ENCODE data around the gene MC3R.

Gene MC3R

GRCh38 chr20:56245761-56246160, 2.8 kb upstream of the MC3R start:
- TF ChIP-seq Cebpa-rat (IDR thresholded peaks at IDR 0.05) = no peak
- Histone ChIP-seq H3K9me3 (no peaks in the 10 kb centered on the region), H3K36me3 (no peaks in the 10 kb centered on the region), H3K9ac (no peak overlapping the region), H3K27me3 (no peaks in the 10 kb centered on the region), H3K4me1 (no peaks in the 10 kb centered on the region), H3K4me3 (no peak overlapping the region), H3K4me2 (no peak overlapping the region), H3K27ac (no peak overlapping the region), H4K20me1 (no peaks in the 10 kb centered on the region)

DNA sequence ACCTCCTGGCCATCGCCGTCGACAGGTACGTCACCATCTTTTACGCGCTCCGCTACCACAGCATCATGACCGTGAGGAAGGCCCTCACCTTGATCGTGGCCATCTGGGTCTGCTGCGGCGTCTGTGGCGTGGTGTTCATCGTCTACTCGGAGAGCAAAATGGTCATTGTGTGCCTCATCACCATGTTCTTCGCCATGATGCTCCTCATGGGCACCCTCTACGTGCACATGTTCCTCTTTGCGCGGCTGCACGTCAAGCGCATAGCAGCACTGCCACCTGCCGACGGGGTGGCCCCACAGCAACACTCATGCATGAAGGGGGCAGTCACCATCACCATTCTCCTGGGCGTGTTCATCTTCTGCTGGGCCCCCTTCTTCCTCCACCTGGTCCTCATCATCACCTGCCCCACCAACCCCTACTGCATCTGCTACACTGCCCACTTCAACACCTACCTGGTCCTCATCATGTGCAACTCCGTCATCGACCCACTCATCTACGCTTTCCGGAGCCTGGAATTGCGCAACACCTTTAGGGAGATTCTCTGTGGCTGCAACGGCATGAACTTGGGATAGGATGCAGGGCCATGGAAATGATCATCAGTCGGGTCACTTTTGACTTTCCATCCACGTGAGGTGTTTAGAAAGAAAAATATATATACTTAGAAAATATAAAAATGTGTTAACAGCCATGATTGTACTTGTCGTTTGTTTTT, 868 bp downstream of the MC3R start:
- no peaks in the 10 kb centered on the region for H3K36me3 ChIP-seq
- no peaks in the 10 kb centered on the region for H3K27me3 ChIP-seq
- H3K27ac ChIP-seq = no peak overlapping the region
- no peak overlapping the region for H3K4me3 ChIP-seq
- H4K20me1 ChIP-seq = no peaks in the 10 kb centered on the region
- H3K4me2 ChIP-seq = no peak overlapping the region
- H3K9ac ChIP-seq = no peak overlapping the region
- TF ChIP-seq Cebpa-rat (IDR thresholded peaks at IDR 0.05) = peak; percentile 92
- no peaks in the 10 kb centered on the region for H3K9me3 ChIP-seq
- no peaks in the 10 kb centered on the region for H3K4me1 ChIP-seq

GRCh38 chr20:56249956-56250355, 1.4 kb downstream of the MC3R start:
- H3K4me1 ChIP-seq = no peaks in the 10 kb centered on the region
- no peaks in the 10 kb centered on the region for H3K36me3 ChIP-seq
- H3K9ac ChIP-seq = no peak overlapping the region
- no peak overlapping the region for H3K4me2 ChIP-seq
- no peak overlapping the region for H3K4me3 ChIP-seq
- no peak for TF ChIP-seq Cebpa-rat (IDR thresholded peaks at IDR 0.05)
- H4K20me1 ChIP-seq = no peaks in the 10 kb centered on the region
- H3K27me3 ChIP-seq = no peaks in the 10 kb centered on the region
- H3K9me3 ChIP-seq = no peaks in the 10 kb centered on the region
- no peak overlapping the region for H3K27ac ChIP-seq

GRCh38 chr20:56257604-56258003, 9.1 kb downstream of the MC3R start:
- Histone ChIP-seq H3K27ac (no peak overlapping the region), H3K4me1 (no peaks in the 10 kb centered on the region), H3K36me3 (no peaks in the 10 kb centered on the region), H3K9me3 (no peaks in the 10 kb centered on the region), H4K20me1 (no peaks in the 10 kb centered on the region), H3K27me3 (no peaks in the 10 kb centered on the region), H3K4me2 (no peak overlapping the region), H3K4me3 (no peak overlapping the region), H3K9ac (no peak overlapping the region)
- no peak for TF ChIP-seq Cebpa-rat (IDR thresholded peaks at IDR 0.05)

DNA sequence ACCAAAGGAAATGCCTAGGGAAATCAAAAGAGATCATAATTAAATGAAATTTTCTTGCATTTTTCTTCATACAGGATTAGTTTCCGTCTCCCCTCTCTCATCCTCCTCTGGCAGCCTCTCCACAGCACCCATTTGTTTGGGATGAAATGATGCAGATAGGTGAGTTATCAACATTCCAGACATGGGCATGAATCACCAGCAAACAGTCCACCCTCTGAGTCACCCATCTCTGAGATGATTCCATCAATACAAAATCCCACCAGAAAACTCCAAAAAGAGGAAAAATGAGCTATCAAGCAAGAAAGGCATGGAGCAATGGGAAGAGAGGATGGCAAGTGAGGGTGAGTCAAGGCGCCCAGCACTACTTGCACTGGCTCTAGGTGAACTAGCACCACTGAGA, 11.4 kb downstream of the MC3R start:
- no peak for TF ChIP-seq Cebpa-rat (IDR thresholded peaks at IDR 0.05)
- Histone ChIP-seq H4K20me1 (no peaks in the 10 kb centered on the region), H3K4me3 (no peak overlapping the region), H3K4me1 (no peaks in the 10 kb centered on the region), H3K9me3 (no peaks in the 10 kb centered on the region), H3K27ac (no peak overlapping the region), H3K36me3 (no peaks in the 10 kb centered on the region), H3K9ac (no peak overlapping the region), H3K4me2 (no peak overlapping the region), H3K27me3 (no peaks in the 10 kb centered on the region)

GRCh38 chr20:56268536-56268935, 20.0 kb downstream of the MC3R start:
- Histone ChIP-seq H4K20me1 (no peaks in the 10 kb centered on the region), H3K4me1 (no peaks in the 10 kb centered on the region), H3K27me3 (no peaks in the 10 kb centered on the region), H3K9ac (no peak overlapping the region), H3K36me3 (no peaks in the 10 kb centered on the region), H3K27ac (no peak overlapping the region), H3K4me3 (no peak overlapping the region), H3K9me3 (peaks cover 19% of the 10 kb centered on the region), H3K4me2 (no peak overlapping the region)
- no peak for TF ChIP-seq Cebpa-rat (IDR thresholded peaks at IDR 0.05)

- Histone ChIP-seq H4K20me1 (no peaks in the 10 kb centered on the region), H3K9me3 (peaks cover 28% of the 10 kb centered on the region), H3K27ac (no peak overlapping the region), H3K36me3 (no peaks in the 10 kb centered on the region), H3K4me1 (no peaks in the 10 kb centered on the region; the same call in 1 of the 2 replicates), H3K27me3 (no peaks in the 10 kb centered on the region), H3K4me3 (no peak overlapping the region), H3K9ac (no peak overlapping the region), H3K4me2 (no peak overlapping the region)
- no peak for TF ChIP-seq Cebpa-rat (IDR thresholded peaks at IDR 0.05)
Measured at GRCh38 chr20:56271974-56272373, 23.4 kb downstream of the MC3R start.

GRCh38 chr20:56273491-56273890, 25.0 kb downstream of the MC3R start:
- Histone ChIP-seq H3K9ac (no peak overlapping the region), H3K27me3 (no peaks in the 10 kb centered on the region), H3K4me1 (peaks cover 8% of the 10 kb centered on the region; the same call in 1 of the 2 replicates), H4K20me1 (no peaks in the 10 kb centered on the region), H3K4me2 (no peak overlapping the region), H3K4me3 (no peak overlapping the region), H3K9me3 (peaks cover 39% of the 10 kb centered on the region), H3K36me3 (no peaks in the 10 kb centered on the region), H3K27ac (no peak overlapping the region)
- no peak for TF ChIP-seq Cebpa-rat (IDR thresholded peaks at IDR 0.05)

DNA sequence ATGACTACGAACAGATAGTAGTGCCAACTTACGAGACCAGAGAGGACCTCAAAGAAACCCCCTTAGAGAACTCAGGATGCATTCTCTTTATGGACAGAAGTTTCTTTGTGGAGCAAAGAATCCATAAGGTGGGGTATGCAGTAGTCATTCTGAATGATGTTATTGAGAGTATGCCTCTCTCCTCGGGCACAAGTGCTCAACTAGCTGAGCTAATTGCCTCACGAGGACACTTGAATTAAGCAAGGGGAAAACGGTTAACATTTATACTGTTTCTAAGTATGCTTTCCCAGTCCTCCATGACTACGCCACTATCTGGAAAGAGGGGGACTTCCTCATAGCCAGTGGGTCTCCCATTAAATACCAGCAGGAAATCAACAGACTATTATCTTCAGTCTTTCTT, 25.6 kb downstream of the MC3R start:
- H3K4me2 ChIP-seq = no peak overlapping the region
- H3K9me3 ChIP-seq = peaks cover 39% of the 10 kb centered on the region
- H3K27me3 ChIP-seq = no peaks in the 10 kb centered on the region
- no peaks in the 10 kb centered on the region for H3K36me3 ChIP-seq
- H3K9ac ChIP-seq = no peak overlapping the region
- H4K20me1 ChIP-seq = no peaks in the 10 kb centered on the region
- TF ChIP-seq Cebpa-rat (IDR thresholded peaks at IDR 0.05) = no peak
- H3K4me3 ChIP-seq = no peak overlapping the region
- peaks cover 9% of the 10 kb centered on the region; the same call in 1 of the 2 replicates for H3K4me1 ChIP-seq
- H3K27ac ChIP-seq = no peak overlapping the region

- Histone ChIP-seq H3K9me3 (peaks cover 31% of the 10 kb centered on the region), H3K4me3 (no peak overlapping the region), H3K4me2 (peak overlapping the region; percentile 27; the same call in 1 of the 2 replicates), H3K27me3 (no peaks in the 10 kb centered on the region), H4K20me1 (no peaks in the 10 kb centered on the region), H3K27ac (no peak overlapping the region), H3K4me1 (peaks cover 9% of the 10 kb centered on the region; the same call in 1 of the 2 replicates), H3K9ac (no peak overlapping the region), H3K36me3 (no peaks in the 10 kb centered on the region)
- TF ChIP-seq Cebpa-rat (IDR thresholded peaks at IDR 0.05) = no peak
Measured at GRCh38 chr20:56278196-56278595, 29.7 kb downstream of the MC3R start.

DNA sequence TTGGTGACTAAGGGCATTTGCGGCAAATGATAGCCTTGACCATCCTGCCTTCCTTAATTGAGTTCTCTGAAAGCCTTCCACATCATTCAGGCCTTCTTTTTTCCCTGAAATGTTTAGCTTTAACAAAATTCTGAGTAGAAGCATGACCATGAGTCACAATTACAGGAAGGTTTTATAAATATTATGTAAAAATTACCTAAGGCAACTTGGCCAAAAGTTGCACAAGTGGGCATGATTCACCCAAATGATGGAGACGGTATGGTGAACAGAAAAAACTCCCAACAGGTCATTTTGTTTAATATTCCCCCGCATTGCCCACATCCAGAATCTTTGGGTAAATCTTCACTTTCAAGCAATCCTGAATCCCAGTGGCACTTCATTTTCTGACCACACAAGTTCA, 37.0 kb downstream of the MC3R start:
- TF ChIP-seq Cebpa-rat (IDR thresholded peaks at IDR 0.05) = no peak
- Histone ChIP-seq H3K27ac (no peak overlapping the region), H3K4me1 (no peaks in the 10 kb centered on the region), H3K36me3 (no peaks in the 10 kb centered on the region), H3K9me3 (peaks cover 8% of the 10 kb centered on the region), H3K4me3 (no peak overlapping the region), H3K27me3 (no peaks in the 10 kb centered on the region), H3K4me2 (no peak overlapping the region), H3K9ac (no peak overlapping the region), H4K20me1 (no peaks in the 10 kb centered on the region)

Measured in BLaER1 (cell line).